Endothelial cell (in vitro differentiated cells): ENCODE measurements around the gene AMPD2. TPM values are rescaled to one million over a fixed set of nuclear protein-coding genes. Genes with fewer than 3 reads are reported as not detected.

Source experiments
- DNase-seq: peaks from one replicate; pipeline ENCODE4 v3.0.0; 2021; ENCODE audit warnings: low spot score
- H3K27ac Mint-ChIP-seq: one replicate; pipeline ENCODE4 v1.8.0; 2021; ENCODE audit warnings: mixed read lengths, inconsistent platforms; ENCODE audit not compliant: unreplicated experiment
- H3K27me3 Mint-ChIP-seq: one replicate; pipeline ENCODE4 v1.8.0; 2021; ENCODE audit warnings: mild to moderate bottlenecking, moderate library complexity, mixed read lengths, inconsistent platforms; ENCODE audit not compliant: unreplicated experiment
- H3K36me3 Mint-ChIP-seq: one replicate; pipeline ENCODE4 v1.8.0; 2021; ENCODE audit warnings: mild to moderate bottlenecking, low read depth, mixed read lengths, inconsistent platforms; ENCODE audit not compliant: unreplicated experiment
- H3K4me1 Mint-ChIP-seq: one replicate; pipeline ENCODE4 v1.8.0; 2021; ENCODE audit warnings: mild to moderate bottlenecking, mixed read lengths, inconsistent platforms; ENCODE audit not compliant: unreplicated experiment
- H3K4me3 Mint-ChIP-seq: one replicate; pipeline ENCODE4 v1.8.0; 2021; ENCODE audit warnings: mild to moderate bottlenecking, mixed read lengths, inconsistent platforms; ENCODE audit not compliant: unreplicated experiment
- H3K9me3 Mint-ChIP-seq: one replicate; pipeline ENCODE4 v1.8.0; 2021; ENCODE audit warnings: mixed read lengths, inconsistent platforms; ENCODE audit not compliant: unreplicated experiment
- CTCF ChIP-seq: fragments of 200-600 bp; sonication (generic); IDR thresholded peaks from one replicate; pipeline ENCODE4 v1.5.0; 2021; ENCODE audit warnings: antibody characterized with exemption; ENCODE audit not compliant: unreplicated experiment
- total RNA-seq: library from RNA; stranded (reverse); fragmentation: NEBNext Ultra II Directional; extraction: Animal tissue kit (Norgen Biotek cat#: 25700); gene quantifications from one replicate; pipeline ENCODE4 v1.2.1, GENCODE V29; 2021; ENCODE audit not compliant: unreplicated experiment

Gene AMPD2
- total RNA-seq, 1 donor from 2014 or later, result 92.7 TPM

- no peaks in the 10 kb centered on the region for H3K9me3 Mint-ChIP-seq
- peaks cover 35% of the 10 kb centered on the region for H3K36me3 Mint-ChIP-seq
- H3K4me1 Mint-ChIP-seq, result peaks cover 8% of the 10 kb centered on the region
- H3K27ac Mint-ChIP-seq, result no peak overlapping the region
- H3K27me3 Mint-ChIP-seq, result peaks cover 6% of the 10 kb centered on the region
- no peak for TF ChIP-seq CTCF
- H3K4me3 Mint-ChIP-seq, result no peak overlapping the region
- no peak for DNase-seq
These were observed 40.1 kb upstream of the AMPD2 start for GRCh38 chr1:109579491-109579890.

GRCh38 chr1:109582021-109582420 lies 37.6 kb upstream of the AMPD2 start:
- Mint-ChIP-seq H3K36me3 (peaks cover 34% of the 10 kb centered on the region), H3K27ac (no peak overlapping the region), H3K4me1 (no peaks in the 10 kb centered on the region), H3K4me3 (no peak overlapping the region), H3K9me3 (no peaks in the 10 kb centered on the region), H3K27me3 (no peaks in the 10 kb centered on the region)
- DNase-seq, result no peak
- TF ChIP-seq CTCF, result no peak

GRCh38 chr1:109584766-109585165 lies 34.9 kb upstream of the AMPD2 start:
- H3K36me3 Mint-ChIP-seq, result peaks cover 49% of the 10 kb centered on the region
- H3K27ac Mint-ChIP-seq, result no peak overlapping the region
- H3K27me3 Mint-ChIP-seq, result no peaks in the 10 kb centered on the region
- H3K4me1 Mint-ChIP-seq, result no peaks in the 10 kb centered on the region
- DNase-seq, result no peak
- TF ChIP-seq CTCF, result no peak
- H3K4me3 Mint-ChIP-seq, result peak overlapping the region; percentile 31
- H3K9me3 Mint-ChIP-seq, result no peaks in the 10 kb centered on the region

GRCh38 chr1:109586055-109586454 lies 33.6 kb upstream of the AMPD2 start:
- H3K27ac Mint-ChIP-seq, result no peak overlapping the region
- H3K36me3 Mint-ChIP-seq, result peaks cover 50% of the 10 kb centered on the region
- TF ChIP-seq CTCF, result no peak
- H3K4me1 Mint-ChIP-seq, result no peaks in the 10 kb centered on the region
- H3K9me3 Mint-ChIP-seq, result no peaks in the 10 kb centered on the region
- no peaks in the 10 kb centered on the region for H3K27me3 Mint-ChIP-seq
- DNase-seq, result no peak
- no peak overlapping the region for H3K4me3 Mint-ChIP-seq

GRCh38 chr1:109589177-109589576 lies 30.5 kb upstream of the AMPD2 start:
- Mint-ChIP-seq H3K4me3 (no peak overlapping the region), H3K4me1 (no peaks in the 10 kb centered on the region), H3K9me3 (no peaks in the 10 kb centered on the region), H3K27ac (no peak overlapping the region), H3K27me3 (no peaks in the 10 kb centered on the region), H3K36me3 (peaks cover 51% of the 10 kb centered on the region)
- no peak for DNase-seq
- no peak for TF ChIP-seq CTCF
